Adrenal gland (tissue), 12 donors: ENCODE data around the gene RASSF9. TPM values are rescaled to one million over a fixed set of nuclear protein-coding genes. Genes with fewer than 3 reads are reported as not detected.

ENCODE experiments used
- DNase-seq, 7 donors: peaks; one replicate each; pipeline ENCODE4 v3.0.0-alpha.2; 2019 to 2020
- H3K27ac ChIP-seq, 5 donors: fragments of 200-600 bp; sonication (generic) in 4 of 5; 1 replicate in 3 of 5; 2 replicates in 2 of 5; pipeline versions ENCODE4 v1.5.1 to v1.8.0; 2016 to 2020; ENCODE audit warnings: mild to moderate bottlenecking in 1 of 5
- H3K27me3 ChIP-seq: fragments of 200-600 bp; 2 replicates; pipeline ENCODE4 v1.8.0; 2021
- H3K36me3 ChIP-seq, 2 donors: fragments of 200-600 bp; replicated peaks in 1 of 2; 1 replicate in 1 of 2; 2 replicates in 1 of 2; pipeline versions ENCODE4 v1.5.1 to v1.8.0; 2018 to 2022
- H3K4me1 ChIP-seq, 2 donors: fragments of 200-600 bp; replicated peaks in 1 of 2; 1 replicate in 1 of 2; 2 replicates in 1 of 2; pipeline versions ENCODE4 v1.5.1 to v1.8.0; 2018 to 2021
- H3K4me3 ChIP-seq, 4 donors: fragments of 200-600 bp; sonication (generic) in 3 of 4; one replicate each; pipeline ENCODE4 v1.5.1; 2016 to 2018
- H3K9me3 ChIP-seq, 3 donors: fragments of 200-600 bp; sonication (generic) in 1 of 3; replicated peaks in 1 of 3; 1 replicate in 2 of 3; 2 replicates in 1 of 3; pipeline versions ENCODE4 v1.5.1 to v1.8.0; 2016 to 2021
- CTCF ChIP-seq, 6 experiments: fragments of 450-650 bp in 4 of 6; fragments of 200-600 bp in 2 of 6; sonication (generic) in 1 of 6; IDR thresholded peaks; 1 replicate in 5 of 6; 2 replicates in 1 of 6; pipeline versions ENCODE4 v1.5.1 to v1.8.0; 2016 to 2021; ENCODE audit warnings: antibody characterized with exemption in 6 of 6, mild to moderate bottlenecking in 2 of 6, moderate library complexity in 1 of 6
- POLR2A ChIP-seq, 2 donors: fragments of 450-650 bp; IDR thresholded peaks; one replicate each; pipeline ENCODE4 v1.6.1; 2017; ENCODE audit warnings: antibody characterized with exemption in 2 of 2, mild to moderate bottlenecking in 2 of 2, moderate library complexity in 1 of 2
- WGBS, 4 donors: extraction: QIAGEN DNeasy Blood & Tissue Kit in 2 of 4; methylation state at CpG; one replicate each; pipeline versions ENCODE4 v1.1.5 to v1.1.7; 2013 to 2017; 5-methylcytosine and 5-hydroxymethylcytosine counted together
- intact Hi-C, 2 donors: fragments of 100-400 bp; cut with DNase I; formaldehyde crosslinking; loops; one replicate each; pipeline versions ENCODE4 v1.14.1 to v1.15.0; 2022 to 2023
- polyA plus RNA-seq, 3 donors: library from polyadenylated mRNA; stranded (reverse); fragments of 200-250 nt in 2 of 3; fragments of 350-450 nt in 1 of 3; fragmentation: Illumina TruSeq in 1 of 3; extraction: RNeasy Lipid Tissue Mini Kit (QIAGEN cat#74804) in 1 of 3; gene quantifications; one replicate each; pipeline ENCODE4 v1.2.3, GENCODE V29; 2013 to 2014
- total RNA-seq, 9 donors: library from RNA; depleted of rRNA in 4 of 9; stranded (reverse); fragments of >200 nt in 4 of 9; fragments of 120-200 nt in 1 of 9; fragmentation: NEBNext Ultra II Directional in 1 of 9; extraction: Animal tissue kit (Norgen Biotek cat#: 25700) in 1 of 9; gene quantifications; one replicate each; pipeline versions ENCODE4 v1.1.0 to v1.2.4, GENCODE V29; 2013 to 2023
- donor health status: healthy with polysubstance abuse.
- donor health status: Bipolar disorder and iron deficiency.
- donor health status: DM: yes; HTN: yes; CAD: no.
- donor health status: DM: no; HTN: no; CAD: no.
- donor health status: DM: no; HTN: no; CAD: no.
- donor health status: DM: yes; HTN: yes; CAD: no.

RASSF9 gene
- total and polyA plus RNA-seq, 12 donors = 0.50 to 4.3 (median 1.4) TPM

DNA sequence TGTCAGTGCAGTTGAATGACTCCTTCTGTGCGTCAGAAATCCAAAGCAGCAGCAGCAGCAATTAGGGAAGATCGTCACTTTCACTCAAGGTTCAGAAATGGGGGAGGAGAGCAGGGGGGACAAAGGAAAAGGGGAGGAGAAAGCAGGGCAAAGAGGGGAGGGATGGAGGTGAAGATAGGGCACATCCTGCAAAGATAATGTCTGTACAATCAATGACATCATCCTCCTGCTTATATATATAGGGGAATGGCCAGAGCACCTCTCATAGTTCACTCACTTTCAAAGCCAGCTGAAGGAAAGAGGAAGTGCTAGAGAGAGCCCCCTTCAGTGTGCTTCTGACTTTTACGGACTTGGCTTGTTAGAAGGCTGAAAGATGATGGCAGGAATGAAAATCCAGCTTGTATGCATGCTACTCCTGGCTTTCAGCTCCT lies 37.8 kb upstream of the RASSF9 start, which contains the start of gene NTS:
TSS of gene NTS (plus strand) at position 265 of the 431 bp plus-strand sequence. CDS start at position 374, 109 bp downstream.
- no peak within 1 kb of the TSS for H3K4me3 ChIP-seq
- H3K4me1 ChIP-seq = no peaks in the 10 kb centered on the region
- H3K9me3 ChIP-seq = no peaks in the 10 kb centered on the region
- intact Hi-C loops = loop anchor here (5.0 to 10.0 kb wide), 2 partner anchors 399 to 402 kb away; no protein-coding TSS in a partner anchor
- H3K36me3 ChIP-seq = no peaks in the 10 kb centered on the region
- WGBS, 4 donors = 9 to 17% (median 13%) methylated on average over 3 of the region's 3 CpGs
- no peak for TF ChIP-seq CTCF (IDR thresholded peaks at IDR 0.05)
- no peak for TF ChIP-seq POLR2A (IDR thresholded peaks at IDR 0.05)
- DNase-seq = no peak
- no peak within 1 kb of the TSS for H3K27ac ChIP-seq
- peaks cover 3% of the 10 kb centered on the region for H3K27me3 ChIP-seq

DNA sequence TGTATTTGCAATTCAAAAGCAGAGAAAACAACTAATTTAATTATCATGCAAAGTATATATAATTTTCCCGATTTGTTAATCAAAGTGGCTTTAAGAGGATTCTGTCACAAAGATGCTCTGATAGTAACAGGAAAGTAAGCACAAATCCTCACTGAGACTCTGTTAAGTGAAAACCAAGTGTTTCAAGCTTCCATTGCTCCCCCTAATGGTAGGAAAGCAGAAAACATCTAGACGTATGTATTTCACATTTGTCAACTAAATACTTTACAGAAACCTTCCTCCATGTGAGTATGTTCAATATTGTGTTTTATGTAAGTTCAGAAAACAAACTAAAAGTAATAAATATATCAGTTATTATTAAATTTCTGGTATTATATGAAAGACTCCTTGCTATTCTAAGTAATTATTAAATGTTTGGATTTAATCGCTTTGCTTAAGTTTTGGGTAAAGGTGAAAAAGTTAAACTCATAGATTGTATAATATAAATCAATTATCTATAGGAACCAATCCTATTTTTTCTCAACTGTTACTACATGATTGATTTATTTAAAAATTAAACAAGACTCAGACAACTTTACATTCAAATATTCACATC lies 36.4 kb upstream of the RASSF9 start:
- H3K36me3 ChIP-seq = no peaks in the 10 kb centered on the region
- WGBS, 4 donors = 30 to 33% (median 33%) methylated on average over 3 of the region's 3 CpGs
- DNase-seq = no peak
- no peaks in the 10 kb centered on the region for H3K9me3 ChIP-seq
- TF ChIP-seq CTCF (IDR thresholded peaks at IDR 0.05) (peak; percentile 47 to 73 (median 54)), POLR2A (IDR thresholded peaks at IDR 0.05) (no peak)
- intact Hi-C loops = loop anchor here (5.0 to 10.0 kb wide), 2 partner anchors 398 to 400 kb away; no protein-coding TSS in a partner anchor
- no peak overlapping the region for H3K27ac ChIP-seq
- H3K4me1 ChIP-seq = no peaks in the 10 kb centered on the region
- H3K27me3 ChIP-seq = peaks cover 3% of the 10 kb centered on the region
- H3K4me3 ChIP-seq = no peak overlapping the region

- intact Hi-C loops = loop anchor here (5.0 to 10.0 kb wide), 2 partner anchors 292 to 295 kb away; no protein-coding TSS in a partner anchor
- H3K36me3 ChIP-seq = no peaks in the 10 kb centered on the region
- DNase-seq = peak in 6 of 7 donors; percentile 12 to 65 (median 43)
- 20 to 27% (median 23%) methylated on average over 5 of the region's 5 CpGs for WGBS, 4 donors
- TF ChIP-seq POLR2A (IDR thresholded peaks at IDR 0.05) (no peak), CTCF (IDR thresholded peaks at IDR 0.05) (peak; percentile 69 to 90 (median 84))
- H3K9me3 ChIP-seq = no peaks in the 10 kb centered on the region
- H3K27me3 ChIP-seq = no peaks in the 10 kb centered on the region
- peak overlapping the region in 2 of 4 donors; percentile 7 to 43 for H3K4me3 ChIP-seq
- H3K27ac ChIP-seq = no peak overlapping the region
- no peaks in the 10 kb centered on the region for H3K4me1 ChIP-seq
Measured at GRCh38 chr12:85866986-85867776, 31.0 kb upstream of the RASSF9 start.

GRCh38 chr12:85865890-85866289 lies 29.7 kb upstream of the RASSF9 start:
- WGBS, 4 donors = 75 to 82% (median 79%) methylated on average over 1 to 6 of the region's 6 CpGs
- Histone ChIP-seq H3K27me3 (no peaks in the 10 kb centered on the region), H3K4me1 (no peaks in the 10 kb centered on the region), H3K9me3 (no peaks in the 10 kb centered on the region), H3K27ac (no peak overlapping the region), H3K4me3 (no peak overlapping the region), H3K36me3 (no peaks in the 10 kb centered on the region)
- intact Hi-C loops = loop anchor here (5.0 to 10.0 kb wide), 2 partner anchors 291 to 294 kb away; no protein-coding TSS in a partner anchor
- DNase-seq = no peak
- TF ChIP-seq POLR2A (IDR thresholded peaks at IDR 0.05) (no peak), CTCF (IDR thresholded peaks at IDR 0.05) (no peak)
